ENCODE data around the gene ASTN2. TPM values are rescaled to one million over a fixed set of nuclear protein-coding genes. Genes with fewer than 3 reads are reported as not detected.

The ASTN2 gene
- total and polyA plus RNA-seq, 9 of the 15 experiments (the other 6 are each of a cell fraction or from before 2014, with no cell fraction given) = 0.56 to 3.5 (median 1.9) TPM

DNA sequence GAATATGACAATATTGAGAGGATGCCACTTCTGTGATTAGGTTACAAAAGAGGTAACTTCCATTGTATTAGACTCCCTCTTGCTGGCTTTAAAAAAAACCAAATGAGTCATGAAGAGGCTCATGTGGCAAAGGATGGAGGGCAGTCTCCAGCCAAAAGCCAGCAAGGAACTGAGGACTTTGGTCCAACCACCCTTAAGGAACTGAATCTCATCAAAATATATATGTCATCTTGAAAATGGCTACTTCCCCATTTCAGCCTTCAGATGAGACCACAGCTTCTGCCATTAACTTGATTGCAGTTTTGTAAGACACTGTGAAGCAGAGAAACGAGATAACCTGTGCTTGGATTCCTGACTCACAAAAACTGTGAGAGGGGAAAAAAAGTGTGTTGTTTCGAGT lies 743.3 kb downstream of the ASTN2 start (continued):
- TF ChIP-seq ARID4B (CRISPR knock-in tag; IDR thresholded peaks at IDR 0.05) = no peak
- TF ChIP-seq MBD1 (CRISPR knock-in tag; IDR thresholded peaks at IDR 0.05) = no peak
- TF ChIP-seq, protein P1, sequence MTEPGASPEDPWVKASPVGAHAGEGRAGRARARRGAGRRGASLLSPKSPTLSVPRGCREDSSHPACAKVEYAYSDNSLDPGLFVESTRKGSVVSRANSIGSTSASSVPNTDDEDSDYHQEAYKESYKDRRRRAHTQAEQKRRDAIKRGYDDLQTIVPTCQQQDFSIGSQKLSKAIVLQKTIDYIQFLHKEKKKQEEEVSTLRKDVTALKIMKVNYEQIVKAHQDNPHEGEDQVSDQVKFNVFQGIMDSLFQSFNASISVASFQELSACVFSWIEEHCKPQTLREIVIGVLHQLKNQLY (CRISPR knock-in tag; conservative IDR thresholded peaks at IDR 0.05) = no peak
- no peak for TF ChIP-seq ZNF584 (CRISPR knock-in tag; IDR thresholded peaks at IDR 0.05; ENCODE audit: low read depth)
- TF ChIP-seq PML (IDR thresholded peaks at IDR 0.05; ENCODE audit: low read length) = no peak
- TF ChIP-seq NR3C1 (CRISPR knock-in tag; IDR thresholded peaks at IDR 0.05) = no peak
- no peak for TF ChIP-seq CCAR2 (IDR thresholded peaks at IDR 0.05; ENCODE audit: low read depth, low read length)
- no peak for TF ChIP-seq MTA1 (IDR thresholded peaks at IDR 0.05; ENCODE audit: borderline replicate concordance)
- no peak for TF ChIP-seq MAZ (CRISPR knock-in tag; conservative IDR thresholded peaks at IDR 0.05 in 1 of 2, IDR thresholded peaks at IDR 0.05 in 1 of 2)
- TF ChIP-seq HSF4 (CRISPR knock-in tag; IDR thresholded peaks at IDR 0.05; ENCODE audit: borderline replicate concordance) = no peak
- TF ChIP-seq ETS1 (conservative IDR thresholded peaks at IDR 0.05; ENCODE audit: control insufficient read depth, low read depth, low read length) = no peak
- no peak for TF ChIP-seq SMC3 (conservative IDR thresholded peaks at IDR 0.05; ENCODE audit: insufficient read depth, low read depth, low read length)

All from K562 (cell line).